ENCODE data around the gene RBSN.

RBSN gene

DNA sequence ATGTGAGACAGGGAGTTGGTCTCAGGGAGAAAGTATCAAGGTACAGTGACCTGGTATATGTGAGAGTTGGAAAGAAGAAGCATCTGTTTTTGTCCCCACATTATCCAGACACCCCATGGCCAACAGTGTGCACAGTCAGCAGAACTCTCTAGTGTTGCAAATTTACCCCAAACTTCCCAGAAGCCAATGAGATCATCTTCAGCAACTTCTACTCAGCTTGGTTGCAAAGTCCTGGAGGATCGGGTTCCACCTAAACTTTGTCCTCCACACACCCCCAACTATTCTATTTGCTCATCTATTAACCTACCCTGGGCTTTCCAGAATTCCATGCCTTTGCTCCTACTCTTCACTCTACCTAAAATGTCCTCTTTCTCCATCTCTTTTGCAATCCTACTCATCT lies 15.7 kb downstream of the RBSN start:
- no peaks in the 10 kb centered on the region for H3K9me3 Mint-ChIP-seq
- no peaks in the 10 kb centered on the region for H3K4me1 Mint-ChIP-seq (ENCODE audit: low read depth)
- peaks cover 52% of the 10 kb centered on the region for H3K36me3 Mint-ChIP-seq (ENCODE audit: low read depth)
- H3K27me3 Mint-ChIP-seq, result no peaks in the 10 kb centered on the region
- H3K4me3 Mint-ChIP-seq, result no peak overlapping the region
- no peak overlapping the region for H3K27ac Mint-ChIP-seq

DNA sequence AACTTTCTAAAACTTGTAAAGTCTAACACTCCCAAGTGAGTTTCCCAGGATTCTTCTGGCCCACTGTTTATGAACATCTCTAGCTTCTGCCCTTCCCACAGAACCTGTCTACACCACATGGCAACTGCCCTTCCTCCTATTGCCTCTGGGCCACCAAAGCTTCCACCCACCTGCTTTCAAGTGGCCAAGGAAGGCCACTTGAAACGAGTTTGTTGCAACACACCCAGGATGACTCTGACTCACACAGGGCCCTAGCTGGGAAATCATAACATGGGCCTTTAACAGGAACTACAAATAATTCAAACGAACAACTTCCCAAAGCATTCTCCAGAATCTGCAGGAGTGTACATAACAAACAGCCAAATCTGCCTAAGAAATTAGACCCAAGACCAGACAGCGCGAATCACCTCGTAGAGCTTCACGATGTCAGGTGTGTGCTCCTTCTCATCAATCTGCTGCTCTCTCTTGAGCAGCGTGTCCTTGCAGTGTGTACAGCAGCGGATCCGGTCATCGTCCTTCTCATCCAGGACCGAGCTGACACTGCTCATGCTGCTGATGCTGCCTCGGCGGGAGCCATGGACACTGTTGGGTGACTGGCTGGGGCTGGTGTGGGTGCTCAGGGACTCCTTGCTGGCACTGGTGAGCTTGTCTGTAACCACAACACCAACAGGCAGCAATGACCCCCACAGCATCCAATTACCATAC lies 16.8 kb downstream of the RBSN start:
- no peak overlapping the region for H3K27ac Mint-ChIP-seq
- no peaks in the 10 kb centered on the region for H3K27me3 Mint-ChIP-seq
- no peak overlapping the region for H3K4me3 Mint-ChIP-seq
- H3K4me1 Mint-ChIP-seq (ENCODE audit: low read depth), result no peaks in the 10 kb centered on the region
- no peaks in the 10 kb centered on the region for H3K9me3 Mint-ChIP-seq
- H3K36me3 Mint-ChIP-seq (ENCODE audit: low read depth), result peaks cover 60% of the 10 kb centered on the region

DNA sequence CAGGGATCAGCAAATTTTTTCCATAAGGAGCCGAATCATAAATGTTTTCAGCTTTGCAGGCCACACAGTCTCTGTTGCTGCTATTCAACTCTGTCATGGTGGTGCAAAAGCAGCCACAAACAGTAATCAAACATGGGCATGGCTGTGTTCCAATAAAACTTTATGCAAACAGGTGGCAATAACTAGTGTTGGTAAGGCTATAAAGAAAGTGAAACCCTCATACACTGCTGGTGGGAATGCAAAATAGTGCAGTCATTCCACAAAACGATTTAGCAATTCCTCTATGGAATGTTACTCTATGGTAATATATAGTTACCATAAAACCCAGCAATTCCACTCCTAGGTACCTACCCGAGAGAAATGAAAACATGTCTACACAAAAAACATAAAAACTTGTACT lies 19.9 kb downstream of the RBSN start:
- no peaks in the 10 kb centered on the region for H3K27me3 Mint-ChIP-seq
- no peaks in the 10 kb centered on the region for H3K4me1 Mint-ChIP-seq (ENCODE audit: low read depth)
- no peak overlapping the region for H3K27ac Mint-ChIP-seq
- H3K4me3 Mint-ChIP-seq, result no peak overlapping the region
- H3K9me3 Mint-ChIP-seq, result no peaks in the 10 kb centered on the region
- peaks cover 65% of the 10 kb centered on the region for H3K36me3 Mint-ChIP-seq (ENCODE audit: low read depth)

DNA sequence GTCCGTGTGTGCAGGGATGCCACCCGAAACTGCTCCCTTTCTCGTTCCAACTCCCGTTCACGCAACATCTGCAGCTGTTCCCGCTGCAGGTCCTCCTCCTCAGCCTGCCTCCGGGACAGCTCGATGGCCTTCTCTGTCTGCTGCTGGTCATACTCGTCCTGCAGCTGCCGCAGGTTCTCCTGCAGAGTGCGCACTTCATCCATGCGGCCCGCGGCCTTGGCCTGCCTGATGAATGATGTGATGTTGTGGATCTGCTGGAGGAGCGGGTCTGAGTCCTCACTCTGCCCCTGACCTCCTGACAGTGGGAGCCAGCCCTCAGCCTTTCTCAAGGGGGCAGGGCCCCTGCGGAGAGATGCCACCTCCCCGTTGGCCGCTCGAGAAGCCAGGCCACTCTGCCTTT lies 24.4 kb downstream of the RBSN start:
- Mint-ChIP-seq H3K9me3 (no peaks in the 10 kb centered on the region), H3K27ac (no peak overlapping the region), H3K27me3 (no peaks in the 10 kb centered on the region), H3K4me3 (no peak overlapping the region), H3K4me1 (ENCODE audit: low read depth) (no peaks in the 10 kb centered on the region), H3K36me3 (ENCODE audit: low read depth) (peaks cover 50% of the 10 kb centered on the region)

DNA sequence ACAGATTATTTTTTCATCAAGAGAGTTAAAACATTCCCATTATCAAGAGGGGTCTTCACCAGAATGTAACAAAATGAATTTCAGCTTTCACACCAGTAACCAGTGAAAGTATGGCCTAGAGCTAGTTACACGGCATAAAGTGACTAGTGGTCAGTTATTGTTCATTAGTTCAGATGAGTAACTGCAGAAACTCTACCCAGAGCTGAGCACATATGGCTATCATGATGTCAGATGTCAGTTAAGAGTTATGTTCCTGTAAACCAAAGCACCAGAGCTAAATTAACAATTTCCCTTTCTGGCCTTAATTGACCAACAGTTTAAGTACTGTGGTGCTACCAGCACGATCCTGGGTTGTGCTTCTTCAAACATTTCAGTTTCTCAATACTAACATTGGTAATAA lies 27.2 kb downstream of the RBSN start:
- no peaks in the 10 kb centered on the region for H3K27me3 Mint-ChIP-seq
- H3K4me1 Mint-ChIP-seq (ENCODE audit: low read depth), result no peaks in the 10 kb centered on the region
- H3K4me3 Mint-ChIP-seq, result no peak overlapping the region
- no peaks in the 10 kb centered on the region for H3K9me3 Mint-ChIP-seq
- no peak overlapping the region for H3K27ac Mint-ChIP-seq
- peaks cover 34% of the 10 kb centered on the region for H3K36me3 Mint-ChIP-seq (ENCODE audit: low read depth)

DNA sequence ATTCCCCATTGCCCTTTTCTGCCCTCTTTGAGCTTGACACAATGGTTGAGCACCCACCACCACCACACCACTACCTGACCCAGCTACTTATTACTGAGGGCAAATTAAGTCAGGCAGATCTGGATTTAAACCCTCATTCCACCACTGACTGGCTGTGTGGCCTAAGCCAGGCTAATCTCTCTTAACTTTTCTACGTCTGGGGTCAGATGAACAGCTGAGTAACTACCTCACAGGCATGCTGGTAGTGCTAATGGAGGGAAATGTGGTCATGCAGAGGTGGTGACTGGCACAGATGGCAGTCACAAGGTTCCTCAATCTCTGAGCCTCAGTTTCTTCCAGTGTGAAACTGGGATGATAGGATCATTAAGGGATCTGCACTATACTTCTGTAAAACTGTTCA lies 29.5 kb downstream of the RBSN start:
- H3K9me3 Mint-ChIP-seq, result no peaks in the 10 kb centered on the region
- no peaks in the 10 kb centered on the region for H3K27me3 Mint-ChIP-seq
- H3K27ac Mint-ChIP-seq, result no peak overlapping the region
- H3K4me3 Mint-ChIP-seq, result no peak overlapping the region
- peaks cover 13% of the 10 kb centered on the region for H3K4me1 Mint-ChIP-seq (ENCODE audit: low read depth)
- H3K36me3 Mint-ChIP-seq (ENCODE audit: low read depth), result peaks cover 20% of the 10 kb centered on the region

DNA sequence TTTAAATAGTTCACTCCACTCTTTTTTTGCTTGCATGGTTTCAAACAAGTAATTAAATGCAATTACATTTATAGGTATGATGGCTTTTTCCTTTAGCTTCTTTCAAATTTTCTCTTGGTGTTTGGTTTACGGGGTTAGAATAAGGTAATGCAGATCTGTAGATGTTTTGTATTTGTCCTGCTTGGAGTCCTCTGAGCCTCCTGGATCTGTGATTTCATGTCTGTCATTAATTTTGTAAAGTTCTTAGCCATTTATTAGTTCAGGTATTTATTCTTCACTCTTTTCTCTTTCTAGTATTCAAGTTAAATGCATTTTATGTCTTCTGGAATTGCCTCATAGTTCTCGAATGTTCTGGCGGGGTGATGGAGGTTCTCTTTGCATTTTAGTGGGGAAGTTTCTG lies 32.5 kb downstream of the RBSN start:
- Mint-ChIP-seq H3K27ac (no peak overlapping the region), H3K36me3 (ENCODE audit: low read depth) (peaks cover 22% of the 10 kb centered on the region), H3K27me3 (no peaks in the 10 kb centered on the region), H3K9me3 (no peaks in the 10 kb centered on the region), H3K4me3 (peak overlapping the region; percentile 30), H3K4me1 (ENCODE audit: low read depth) (peaks cover 28% of the 10 kb centered on the region)

DNA sequence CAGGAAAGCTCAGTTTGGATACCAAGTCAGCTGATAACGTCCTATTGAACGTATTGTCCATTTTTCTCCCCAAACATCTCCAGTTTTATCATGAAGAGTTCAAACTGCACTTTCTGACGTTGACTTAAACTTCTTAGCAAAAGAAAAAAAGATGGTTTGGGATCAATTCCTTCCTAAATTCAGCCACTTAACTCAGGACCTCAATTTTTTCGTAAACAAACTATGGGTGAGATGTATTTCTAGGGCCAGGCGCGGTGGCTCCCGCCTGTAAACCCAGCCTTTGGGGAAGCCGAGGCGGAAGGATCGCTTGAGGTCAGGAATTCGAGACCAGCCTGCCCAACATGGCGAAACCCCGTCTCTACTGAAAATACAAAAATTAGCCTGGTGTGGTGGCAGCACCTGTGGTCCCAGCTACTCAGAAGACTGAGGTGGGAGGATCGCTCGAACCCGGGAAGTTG lies 33.4 kb downstream of the RBSN start:
- peaks cover 36% of the 10 kb centered on the region for H3K4me1 Mint-ChIP-seq (ENCODE audit: low read depth)
- peak overlapping the region; percentile 96 for H3K4me3 Mint-ChIP-seq
- no peaks in the 10 kb centered on the region for H3K9me3 Mint-ChIP-seq
- peak overlapping the region; percentile 98 for H3K27ac Mint-ChIP-seq
- no peaks in the 10 kb centered on the region for H3K27me3 Mint-ChIP-seq
- H3K36me3 Mint-ChIP-seq (ENCODE audit: low read depth), result peaks cover 22% of the 10 kb centered on the region

DNA sequence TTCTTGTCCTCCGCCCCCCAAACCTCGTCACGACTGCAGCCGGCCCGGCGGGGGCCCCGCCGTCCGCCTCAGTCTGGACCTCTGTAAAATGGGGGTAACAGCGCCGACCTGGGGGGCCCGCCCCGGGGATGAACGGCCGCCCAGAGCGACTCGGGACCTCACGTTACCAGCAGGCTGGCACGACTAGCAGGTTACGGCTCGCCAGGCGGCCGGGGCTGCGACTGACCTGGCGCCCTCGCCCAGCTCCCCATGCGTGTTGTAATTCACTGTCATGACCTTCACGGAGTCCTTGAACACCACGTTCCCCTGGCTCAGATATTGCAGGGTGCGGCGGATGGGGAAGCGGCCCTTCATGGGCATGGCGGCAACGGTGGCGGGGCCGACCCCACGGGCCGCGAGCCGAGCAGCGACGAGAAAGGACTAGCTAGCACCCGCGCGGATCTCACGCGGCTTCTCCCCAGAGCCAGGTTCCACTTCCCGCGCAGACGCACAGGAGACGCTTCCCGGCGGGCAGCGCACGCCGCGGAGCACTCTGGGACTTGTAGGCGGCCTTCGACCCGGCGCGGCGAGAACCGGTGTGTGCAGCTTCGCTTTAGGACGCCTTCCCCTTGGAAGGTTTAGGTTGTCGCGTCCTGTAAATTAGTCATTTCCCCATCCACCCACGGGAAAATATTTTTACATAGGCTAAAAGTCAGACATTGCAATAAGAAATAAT lies 34.0 kb downstream of the RBSN start, which contains the start of gene MRPS25:
TSS of gene MRPS25 (minus strand) at position 481 of the 715 bp plus-strand sequence. CDS start at position 360, 121 bp downstream.
- Mint-ChIP-seq H3K9me3 (no peaks in the 10 kb centered on the region), H3K4me1 (ENCODE audit: low read depth) (peaks cover 37% of the 10 kb centered on the region), H3K27me3 (no peaks in the 10 kb centered on the region), H3K4me3 (peak within 1 kb of the TSS; percentile 96), H3K27ac (peak within 1 kb of the TSS; percentile 98), H3K36me3 (ENCODE audit: low read depth) (peaks cover 17% of the 10 kb centered on the region)

DNA sequence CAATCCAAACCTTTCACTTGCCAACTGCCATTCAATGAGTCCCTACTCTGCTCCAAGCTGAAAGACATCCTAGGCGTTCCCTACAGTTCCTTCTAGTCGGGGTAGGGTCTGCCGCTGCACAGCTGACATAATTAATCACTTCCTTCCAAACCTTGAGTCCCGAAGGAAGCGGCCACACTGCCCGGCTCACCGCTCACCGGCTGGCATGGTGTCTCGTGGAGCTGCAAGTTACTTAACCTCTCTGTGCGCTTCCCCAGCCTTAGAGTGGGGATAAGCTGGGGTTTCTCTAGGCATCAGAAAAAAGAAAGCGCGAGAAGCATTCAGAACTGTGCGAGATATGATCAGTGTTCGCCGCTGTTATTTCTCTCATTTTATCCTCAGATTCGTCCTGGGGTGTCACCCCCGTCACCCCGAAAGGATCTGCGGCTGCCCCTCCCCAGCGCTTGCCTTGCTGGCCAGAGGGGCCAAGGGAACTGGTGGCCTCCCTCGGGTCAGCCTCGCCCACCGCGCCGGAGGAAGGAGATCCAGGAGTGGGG lies 34.6 kb downstream of the RBSN start:
- Mint-ChIP-seq H3K27ac (peak overlapping the region; percentile 98), H3K4me1 (ENCODE audit: low read depth) (peaks cover 40% of the 10 kb centered on the region), H3K9me3 (no peaks in the 10 kb centered on the region), H3K27me3 (no peaks in the 10 kb centered on the region), H3K4me3 (peak overlapping the region; percentile 96), H3K36me3 (ENCODE audit: low read depth) (peaks cover 23% of the 10 kb centered on the region)

DNA sequence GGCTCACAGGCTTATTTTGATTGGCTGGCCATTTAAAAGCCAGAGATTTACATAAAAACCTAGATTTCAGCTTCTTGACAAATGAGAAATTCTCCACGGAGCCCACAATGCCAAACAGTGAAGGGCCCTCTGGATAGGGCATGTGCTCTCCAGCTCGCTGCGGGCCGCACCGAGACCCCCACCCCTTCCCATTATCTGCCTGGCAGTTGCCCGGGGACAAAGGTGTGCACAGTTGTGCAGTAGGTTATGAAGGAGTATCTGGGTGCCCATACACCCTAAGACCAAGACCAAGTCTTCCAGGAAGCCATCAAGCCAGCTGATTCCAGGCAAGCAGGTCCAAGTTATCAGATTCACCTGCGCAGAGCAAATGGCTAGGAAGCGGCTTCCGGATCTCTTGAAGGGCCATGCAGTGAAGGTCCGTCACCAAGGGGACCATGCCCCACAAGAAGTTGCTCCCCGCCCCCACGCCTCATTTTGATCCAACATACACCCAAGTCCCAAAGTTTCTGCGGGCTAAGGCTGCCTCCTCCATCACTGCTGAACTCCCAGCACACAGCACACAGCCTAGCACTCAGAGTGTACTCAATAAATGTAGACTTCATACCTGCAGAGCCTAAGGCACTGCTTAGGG lies 35.2 kb downstream of the RBSN start:
- peaks cover 29% of the 10 kb centered on the region for H3K36me3 Mint-ChIP-seq (ENCODE audit: low read depth)
- H3K27ac Mint-ChIP-seq, result peak overlapping the region; percentile 98
- H3K9me3 Mint-ChIP-seq, result no peaks in the 10 kb centered on the region
- H3K27me3 Mint-ChIP-seq, result no peaks in the 10 kb centered on the region
- H3K4me1 Mint-ChIP-seq (ENCODE audit: low read depth), result peaks cover 40% of the 10 kb centered on the region
- H3K4me3 Mint-ChIP-seq, result peak overlapping the region; percentile 96

DNA sequence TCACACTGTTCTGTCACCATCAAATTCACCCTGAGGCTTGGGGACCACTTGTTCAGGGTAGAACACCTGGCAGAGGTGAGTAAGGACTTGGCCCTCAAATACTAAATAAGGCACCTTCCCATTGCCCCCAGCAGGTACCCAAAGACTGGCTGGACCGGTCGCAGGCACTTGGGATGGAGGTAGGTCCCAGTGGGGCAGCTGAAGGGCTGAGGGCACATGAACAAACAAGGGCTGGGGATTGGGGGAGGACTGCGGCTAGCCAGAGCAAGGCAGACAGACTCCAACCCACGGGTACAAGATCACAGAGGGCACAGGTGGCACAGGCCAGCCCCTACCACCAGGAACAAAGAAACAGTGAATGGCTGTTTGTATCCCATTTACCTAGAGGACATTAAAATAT lies 35.7 kb downstream of the RBSN start:
- H3K27me3 Mint-ChIP-seq, result no peaks in the 10 kb centered on the region
- H3K27ac Mint-ChIP-seq, result no peak overlapping the region
- H3K36me3 Mint-ChIP-seq (ENCODE audit: low read depth), result peaks cover 35% of the 10 kb centered on the region
- H3K9me3 Mint-ChIP-seq, result no peaks in the 10 kb centered on the region
- peak overlapping the region; percentile 96 for H3K4me3 Mint-ChIP-seq
- H3K4me1 Mint-ChIP-seq (ENCODE audit: low read depth), result peaks cover 40% of the 10 kb centered on the region

DNA sequence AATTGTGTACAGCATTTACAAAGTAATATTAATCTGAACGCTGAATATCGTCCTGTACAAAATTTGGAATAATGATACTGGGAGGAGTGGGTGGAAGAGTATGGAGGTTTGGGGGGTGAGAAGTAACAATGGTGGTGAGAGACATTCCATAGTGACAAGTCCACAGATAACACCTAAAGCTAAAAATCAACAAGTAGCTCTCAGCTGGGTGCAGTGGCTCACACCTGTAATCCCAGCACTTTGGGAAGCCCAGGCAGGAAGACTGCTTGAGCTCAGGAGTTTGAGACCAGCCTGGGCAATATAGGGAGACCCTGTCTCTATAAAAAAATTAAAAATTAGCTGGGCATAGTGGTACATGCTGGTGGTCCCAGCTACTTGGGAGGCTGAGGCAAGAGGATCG lies 38.9 kb downstream of the RBSN start:
- Mint-ChIP-seq H3K4me3 (no peak overlapping the region), H3K4me1 (ENCODE audit: low read depth) (peaks cover 52% of the 10 kb centered on the region), H3K36me3 (ENCODE audit: low read depth) (peaks cover 65% of the 10 kb centered on the region), H3K9me3 (peaks cover 4% of the 10 kb centered on the region), H3K27ac (no peak overlapping the region), H3K27me3 (no peaks in the 10 kb centered on the region)

DNA sequence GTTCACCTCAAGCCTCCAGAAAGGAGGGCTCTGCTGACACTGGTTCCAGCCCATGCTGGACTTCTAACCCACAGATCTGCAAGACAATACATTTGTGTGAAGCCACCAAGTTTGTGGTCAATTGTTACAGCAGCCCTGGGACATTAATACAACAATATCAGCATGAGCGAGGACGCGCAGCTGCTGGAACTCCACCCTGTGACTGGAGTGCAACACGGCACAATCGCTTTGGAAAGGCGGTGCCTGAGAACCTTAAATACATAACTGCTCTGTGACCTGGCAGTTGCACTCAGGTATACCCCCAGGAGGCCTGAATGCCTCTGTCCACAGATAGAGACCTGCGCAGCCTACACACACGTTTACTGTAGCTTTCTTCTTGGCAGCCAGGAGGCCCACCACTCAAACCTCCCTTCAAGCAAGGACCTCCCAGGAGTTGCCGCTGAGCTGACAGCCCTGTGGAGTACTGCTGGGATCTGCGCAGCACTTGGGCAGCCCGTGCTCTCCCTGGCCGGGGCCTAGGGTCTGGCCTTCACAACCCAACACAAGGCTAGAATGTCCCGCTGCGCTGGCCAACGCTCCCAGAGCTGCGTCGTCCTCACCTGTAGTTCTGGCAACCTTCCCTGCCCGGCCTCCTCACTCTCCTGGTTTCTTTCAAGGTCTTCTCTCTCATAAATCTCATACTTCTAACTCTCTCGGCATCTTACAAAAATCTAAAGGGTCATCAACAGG lies 42.1 kb downstream of the RBSN start:
- Mint-ChIP-seq H3K4me1 (ENCODE audit: low read depth) (peaks cover 64% of the 10 kb centered on the region), H3K27me3 (no peaks in the 10 kb centered on the region), H3K9me3 (peaks cover 4% of the 10 kb centered on the region), H3K36me3 (ENCODE audit: low read depth) (peaks cover 79% of the 10 kb centered on the region), H3K27ac (peak overlapping the region; percentile 49), H3K4me3 (no peak overlapping the region)
